ENCODE measurements around the gene GUF1. TPM values are rescaled to one million over a fixed set of nuclear protein-coding genes. Genes with fewer than 3 reads are reported as not detected.

The GUF1 gene
- total RNA-seq, 2 experiments from 2014 or later: 32.6 to 32.9 TPM

Other genes with a start within 250 kb of the GUF1 start
- not detected for gene KCTD8, start 229.6 kb upstream of the GUF1 start, total RNA-seq
- not detected for gene YIPF7, start 26.8 kb upstream of the GUF1 start, total RNA-seq
- gene GNPDA2, start 48.1 kb downstream of the GUF1 start, total RNA-seq: 10 to 100 TPM; 14.2 TPM

Measured in activated naive CD4-positive, alpha-beta T cell treated with anti-CD3 and anti-CD28 coated beads for 36 hours (primary cell).